CD4-positive, alpha-beta T cell treated with Interleukin-4 for 4 hours (primary cell): ENCODE measurements around the gene PSMD14.

ENCODE experiments used
- DNase-seq: peaks from one replicate; pipeline ENCODE4 v3.0.0-alpha.2; 2020

PSMD14 gene

GRCh38 chr2:161421686-161422085 is 113.5 kb downstream of the PSMD14 start:
- DNase-seq = no peak

DNA sequence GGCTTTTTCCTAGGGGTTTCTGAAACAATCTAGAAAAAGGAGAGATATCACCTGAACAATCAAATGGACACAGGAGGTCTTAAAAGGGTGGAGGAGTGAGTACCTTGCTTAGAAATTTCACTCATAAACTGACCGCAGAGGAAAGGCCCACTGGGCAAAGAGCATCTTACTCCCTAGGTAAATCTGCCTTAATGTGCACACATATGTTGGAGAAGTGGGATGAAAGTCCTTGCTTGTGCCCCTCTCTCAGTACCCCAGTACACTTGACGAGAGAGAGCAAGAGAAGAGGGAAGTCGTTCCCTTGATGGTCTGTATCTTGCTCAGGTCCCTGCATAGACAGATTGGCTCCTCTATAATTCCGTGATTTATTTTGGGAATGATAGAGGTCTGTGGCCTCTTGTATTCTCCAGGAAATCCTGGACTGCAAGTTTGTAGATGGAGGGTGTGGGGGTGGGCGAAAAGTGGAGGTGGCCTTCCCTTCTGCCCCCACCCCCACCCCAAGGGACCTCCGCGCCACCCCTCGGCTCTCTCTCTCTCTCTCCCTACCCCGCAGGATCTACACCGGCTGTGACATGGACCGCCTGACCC is 114.7 kb downstream of the PSMD14 start:
- no peak for DNase-seq

- DNase-seq = no peak
Measured at GRCh38 chr2:161423421-161424393, 115.5 kb downstream of the PSMD14 start.

- no peak for DNase-seq
Measured at GRCh38 chr2:161424394-161424769, 116.2 kb downstream of the PSMD14 start.

- DNase-seq = no peak
Measured at GRCh38 chr2:161424891-161425727, 116.9 kb downstream of the PSMD14 start.

- DNase-seq = no peak
Measured at GRCh38 chr2:161425728-161426454, 117.7 kb downstream of the PSMD14 start.

- no peak for DNase-seq
Measured at GRCh38 chr2:161426455-161426921, 118.3 kb downstream of the PSMD14 start.

DNA sequence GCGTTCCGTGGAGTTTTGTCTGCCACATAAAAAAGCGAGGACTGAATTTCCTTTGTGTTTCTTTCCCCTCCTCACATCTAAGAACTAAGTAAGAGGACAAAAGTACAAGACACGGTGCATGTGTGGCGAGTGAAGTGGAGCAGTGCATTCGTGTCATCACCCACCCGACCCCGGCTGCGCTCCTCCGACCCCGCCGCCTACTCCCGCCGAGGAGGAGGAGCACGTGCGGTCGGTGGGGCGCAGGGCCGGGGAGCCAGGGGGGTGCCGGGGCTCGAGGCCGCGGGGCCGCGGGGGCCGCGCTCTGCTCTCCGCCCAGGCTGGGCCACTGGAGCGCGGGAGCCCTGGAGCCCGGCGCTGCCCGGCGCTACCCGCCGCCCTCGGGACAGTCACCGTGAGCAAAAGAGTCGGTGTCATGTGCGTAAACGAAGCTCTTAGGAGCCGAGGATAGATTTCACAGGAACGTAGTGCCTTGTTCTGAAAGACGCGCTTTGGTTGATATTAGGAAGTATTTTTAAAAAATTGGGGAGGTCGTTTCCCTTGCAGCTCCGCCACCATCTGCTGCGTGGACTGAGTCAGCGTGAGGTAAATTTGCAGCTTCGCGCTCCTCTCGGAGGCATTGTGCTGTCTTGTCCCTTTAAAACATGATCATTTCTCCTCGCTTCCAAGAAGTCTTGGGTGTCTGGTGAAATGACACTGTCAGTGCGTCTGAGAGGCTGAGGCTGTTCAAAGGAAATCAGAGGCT is 118.9 kb downstream of the PSMD14 start:
- no peak for DNase-seq

DNA sequence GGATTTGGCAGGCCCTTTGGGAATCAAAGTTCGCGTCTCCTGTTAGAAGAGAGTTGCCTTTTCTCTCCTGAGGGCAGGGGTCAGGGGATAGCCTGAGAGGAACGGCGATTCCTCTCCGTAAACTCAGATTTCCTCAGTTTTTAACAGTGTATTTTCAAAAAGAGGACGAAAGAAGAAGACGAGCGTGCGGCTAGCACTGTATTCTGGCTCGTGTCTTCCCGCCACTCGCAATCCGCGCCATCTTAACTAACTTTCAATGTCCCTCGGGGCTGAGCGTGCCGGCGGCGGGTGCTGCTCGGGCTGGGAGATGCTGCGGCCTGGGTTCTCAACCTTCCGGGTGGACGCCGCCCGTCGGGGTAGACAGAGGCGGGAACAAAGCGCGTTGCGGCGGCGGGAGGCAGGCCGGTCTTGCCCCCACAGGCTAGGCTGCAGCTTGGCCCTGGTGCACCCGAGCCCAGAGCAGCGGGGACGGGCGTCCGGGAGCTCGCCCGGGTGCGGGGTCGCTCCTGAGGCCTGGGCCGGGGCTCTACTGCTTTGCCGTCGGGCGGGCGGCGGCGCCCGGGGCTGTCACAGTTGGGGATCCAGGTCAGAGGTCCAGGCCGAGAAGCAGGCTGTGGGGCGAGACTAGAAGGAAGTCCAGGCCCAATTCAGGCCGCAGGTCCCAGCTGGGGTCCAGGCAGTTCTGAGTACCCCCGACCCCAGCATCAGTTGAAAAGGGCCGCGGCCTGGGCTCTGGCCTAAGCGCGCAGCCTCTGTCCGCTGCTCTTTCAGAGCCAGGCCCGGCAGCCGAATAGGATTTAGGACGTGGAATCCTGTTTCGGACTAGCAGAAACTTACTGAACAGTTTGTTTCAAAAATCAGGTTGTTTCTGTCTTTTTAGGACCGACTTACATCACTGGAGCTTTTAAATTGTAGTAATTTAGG is 119.7 kb downstream of the PSMD14 start:
- no peak for DNase-seq

- no peak for DNase-seq
Measured at GRCh38 chr2:161430386-161430785, 122.2 kb downstream of the PSMD14 start.

GRCh38 chr2:161432107-161432506 is 123.9 kb downstream of the PSMD14 start:
- no peak for DNase-seq

DNA sequence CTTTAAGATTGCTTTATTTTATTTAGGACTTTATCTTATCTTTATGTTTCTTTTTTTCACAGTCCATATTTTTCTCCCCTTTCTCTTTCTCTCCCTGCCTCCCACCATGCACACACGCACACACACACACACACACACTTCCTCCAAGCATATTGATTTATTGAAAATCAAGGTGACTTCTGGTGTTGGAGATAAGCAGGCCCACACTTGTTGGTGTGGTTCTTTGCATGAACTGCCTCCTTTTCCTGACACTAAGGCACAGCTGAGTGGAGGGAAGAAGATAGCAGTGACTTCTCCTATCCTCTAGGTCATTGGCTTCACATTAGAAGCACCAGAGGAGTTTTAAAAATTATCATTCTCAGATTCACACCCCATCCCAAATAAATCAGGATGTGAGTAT is 125.9 kb downstream of the PSMD14 start:
- DNase-seq = no peak

- DNase-seq = no peak
Measured at GRCh38 chr2:161436411-161436810, 128.2 kb downstream of the PSMD14 start.

DNA sequence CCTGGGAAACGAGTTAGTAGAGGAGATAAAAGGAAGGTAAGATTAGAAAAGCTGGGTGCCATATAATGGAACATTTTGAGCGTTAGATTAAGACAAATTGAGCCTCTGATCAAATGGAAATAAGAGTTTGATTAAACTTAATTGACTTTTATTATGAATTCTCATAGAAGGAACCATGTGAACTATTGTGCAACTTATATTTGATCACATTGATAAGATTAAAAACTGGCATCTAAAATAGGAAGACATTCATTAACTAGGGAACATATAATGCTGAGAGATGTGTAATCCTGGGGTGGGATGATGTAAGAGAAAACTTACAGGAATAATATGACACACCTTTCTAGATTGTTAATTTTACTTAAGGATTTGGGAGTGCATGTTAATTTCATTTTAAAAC is 130.4 kb downstream of the PSMD14 start:
- DNase-seq = no peak

DNA sequence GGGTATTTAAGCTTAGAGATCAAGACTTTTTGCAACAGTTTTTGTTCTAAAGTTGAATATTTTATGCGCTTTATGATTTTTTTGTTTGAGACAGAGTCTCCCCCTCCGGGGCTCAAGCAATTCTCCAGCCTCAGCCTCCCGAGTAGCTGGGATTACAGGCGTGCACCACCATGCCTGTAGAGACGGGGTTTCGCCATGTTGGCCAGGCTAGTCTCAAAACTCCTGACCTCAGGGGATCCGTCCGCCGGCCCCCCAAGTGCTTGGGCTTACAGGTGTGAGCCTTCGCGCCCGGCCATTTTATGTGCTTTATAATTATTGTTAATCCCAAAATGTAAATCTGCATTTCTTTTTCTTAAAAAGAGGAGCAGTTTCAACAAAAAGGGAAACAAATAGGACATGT is 136.9 kb downstream of the PSMD14 start:
- DNase-seq = no peak

DNA sequence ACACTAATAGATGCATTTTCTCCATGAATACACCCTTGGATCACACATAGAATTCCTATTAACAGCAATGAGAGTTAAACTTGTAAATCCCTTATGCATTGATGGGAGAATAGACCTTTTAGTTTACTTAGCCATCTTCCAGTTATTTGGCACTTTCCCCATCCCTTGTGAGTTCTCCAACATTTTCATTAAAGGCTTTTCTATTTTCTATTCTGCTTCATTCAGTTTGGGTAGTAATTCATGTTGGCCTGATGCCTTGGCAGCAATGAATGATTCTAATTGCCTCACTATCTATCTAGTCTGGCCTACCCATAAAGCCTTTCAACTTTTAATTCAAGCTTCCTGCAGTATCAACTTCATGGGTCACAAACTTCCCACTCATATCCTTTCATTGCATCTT is 140.2 kb downstream of the PSMD14 start:
- no peak for DNase-seq
